Stimulated activated CD8-positive, alpha-beta memory T cell treated with anti-CD3 and anti-CD28 coated beads, Interleukin-12 subunit alpha, Interleukin-12 subunit beta, amount 100 ng/mL, for 24 hours (primary cell): ENCODE measurements around the gene PLEKHG5.
"Not testable (repeated sequence)": the region's sequence is repeated elsewhere in the genome, so short reads cannot be mapped to it uniquely, and the experiment has no call there.

Experiments used
- DNase-seq: peaks from one replicate; pipeline ENCODE4 v3.0.0-alpha.2; 2020; ENCODE audit errors: extremely low read depth

The PLEKHG5 gene

DNA sequence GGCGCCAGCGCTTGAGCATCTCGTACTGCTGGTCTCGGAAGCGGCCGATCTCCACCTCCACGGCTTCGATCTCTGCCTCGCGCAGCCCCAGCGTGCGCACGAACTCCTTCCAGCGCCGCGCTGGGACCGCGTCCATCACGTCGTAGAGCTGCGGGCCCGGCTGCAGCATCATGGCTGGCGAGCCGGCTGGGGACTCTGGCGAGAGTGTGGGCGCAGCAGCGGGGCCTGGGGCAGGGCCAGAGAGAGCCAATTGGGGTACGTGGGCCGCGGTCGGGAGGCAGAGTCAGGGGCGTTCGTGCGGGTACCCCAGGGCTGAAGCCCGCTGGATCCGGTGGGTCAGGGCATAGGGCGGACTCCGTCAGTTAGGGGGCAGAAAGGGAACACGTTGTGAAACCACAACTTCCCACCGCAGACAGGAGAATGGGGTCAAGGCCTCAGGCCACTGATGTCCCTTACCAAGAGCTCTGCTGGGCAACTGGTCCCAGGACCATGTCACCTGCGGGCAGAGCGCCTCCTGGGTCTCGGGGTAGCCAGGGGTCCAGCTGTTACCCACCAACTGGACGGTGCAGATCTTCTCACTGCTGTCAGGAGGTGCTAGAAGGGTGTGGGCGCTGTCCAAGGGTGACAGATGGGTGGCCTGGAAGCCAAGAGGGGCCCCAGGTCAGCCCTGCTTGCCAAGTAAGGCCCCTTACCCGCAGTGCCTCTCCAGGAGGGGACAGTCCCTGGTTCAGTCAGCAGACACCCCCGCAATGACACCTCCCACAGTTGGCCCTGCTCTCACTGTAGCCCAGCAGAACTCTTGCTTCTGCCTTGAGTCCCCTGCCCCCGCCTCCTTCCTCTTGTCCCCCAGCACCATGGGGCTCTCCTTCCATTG lies 29.7 kb downstream of the PLEKHG5 start:
- no peak for DNase-seq

DNA sequence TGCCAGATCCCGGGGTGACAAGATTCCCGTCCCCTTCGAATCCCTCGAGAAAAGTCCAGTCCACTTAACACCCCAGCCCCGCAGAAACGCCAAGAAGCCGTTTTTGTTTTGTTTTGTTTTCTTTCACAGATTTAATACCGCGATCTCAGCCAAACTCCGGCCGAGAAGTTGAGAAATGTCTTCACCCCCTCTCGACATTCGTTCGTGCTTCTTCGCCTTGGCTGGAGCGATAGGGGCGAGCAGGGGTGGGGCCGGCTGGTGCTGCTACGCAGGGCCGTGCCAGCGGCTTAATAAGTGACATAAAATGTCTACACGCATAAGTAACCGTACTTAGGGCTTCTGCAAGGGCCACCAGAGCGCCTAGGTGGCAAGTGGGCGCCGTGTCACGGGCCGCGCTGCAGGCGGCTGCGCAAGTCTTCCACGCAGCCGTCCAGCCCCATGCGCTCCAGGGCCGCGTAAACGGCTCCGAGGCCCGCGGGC lies 30.4 kb downstream of the PLEKHG5 start:
- no peak for DNase-seq

DNA sequence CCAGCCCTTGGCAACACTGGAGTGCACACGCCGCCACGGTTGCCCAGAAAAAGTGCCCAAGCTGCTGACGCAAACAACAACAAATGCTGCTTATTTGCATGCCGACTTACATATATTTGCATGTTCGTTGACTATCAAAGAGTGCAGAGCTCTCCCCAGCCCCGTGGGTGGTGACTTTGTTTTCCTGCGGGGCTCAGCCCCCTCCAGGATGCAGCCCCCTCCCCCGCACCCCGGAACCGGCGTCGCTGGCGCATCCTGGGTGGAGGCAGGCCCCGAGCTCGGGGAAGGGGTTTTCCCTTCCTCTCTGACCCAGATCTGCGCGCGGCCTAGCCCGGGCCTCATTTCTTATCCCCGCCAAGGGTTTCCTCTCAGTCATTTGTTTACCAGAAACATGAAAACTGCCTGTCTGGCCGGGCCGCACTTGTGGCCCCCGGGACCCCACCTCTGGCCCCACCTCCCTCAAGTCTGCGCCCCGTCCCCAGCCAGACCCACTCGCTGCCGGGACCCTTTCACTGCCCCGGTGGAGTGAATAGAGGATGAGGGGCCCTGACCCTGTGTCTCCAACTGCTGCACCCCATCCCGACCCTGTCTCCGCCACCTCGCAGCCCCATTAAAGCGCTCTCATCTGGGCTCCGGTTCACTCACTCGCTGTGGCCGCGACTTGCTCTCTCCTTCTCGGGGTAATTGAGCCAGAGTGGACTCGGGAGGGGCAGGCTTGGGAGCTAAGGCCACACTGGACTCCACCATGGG lies 31.0 kb downstream of the PLEKHG5 start:
- DNase-seq = peak; percentile 60

DNA sequence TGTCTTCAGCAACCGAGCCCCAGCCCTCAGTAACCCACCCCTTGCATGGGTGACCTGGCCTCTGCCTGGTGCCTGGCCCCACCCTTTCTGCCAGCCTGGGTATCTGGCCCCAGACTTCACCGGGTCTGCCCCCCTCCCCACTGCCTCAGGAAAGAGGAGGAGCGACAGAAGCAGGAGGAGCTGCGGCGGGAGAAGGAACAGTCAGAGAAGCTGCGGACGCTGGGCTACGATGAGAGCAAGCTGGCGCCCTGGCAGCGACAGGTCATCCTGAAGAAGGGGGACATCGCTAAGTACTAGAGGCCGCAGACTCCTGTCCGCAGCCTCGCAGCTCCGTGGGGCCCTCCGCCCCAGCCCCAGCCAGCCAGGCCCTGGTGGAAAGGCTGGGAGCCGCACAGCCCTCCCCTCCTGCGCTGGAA lies 31.6 kb downstream of the PLEKHG5 start:
- no peak for DNase-seq

DNA sequence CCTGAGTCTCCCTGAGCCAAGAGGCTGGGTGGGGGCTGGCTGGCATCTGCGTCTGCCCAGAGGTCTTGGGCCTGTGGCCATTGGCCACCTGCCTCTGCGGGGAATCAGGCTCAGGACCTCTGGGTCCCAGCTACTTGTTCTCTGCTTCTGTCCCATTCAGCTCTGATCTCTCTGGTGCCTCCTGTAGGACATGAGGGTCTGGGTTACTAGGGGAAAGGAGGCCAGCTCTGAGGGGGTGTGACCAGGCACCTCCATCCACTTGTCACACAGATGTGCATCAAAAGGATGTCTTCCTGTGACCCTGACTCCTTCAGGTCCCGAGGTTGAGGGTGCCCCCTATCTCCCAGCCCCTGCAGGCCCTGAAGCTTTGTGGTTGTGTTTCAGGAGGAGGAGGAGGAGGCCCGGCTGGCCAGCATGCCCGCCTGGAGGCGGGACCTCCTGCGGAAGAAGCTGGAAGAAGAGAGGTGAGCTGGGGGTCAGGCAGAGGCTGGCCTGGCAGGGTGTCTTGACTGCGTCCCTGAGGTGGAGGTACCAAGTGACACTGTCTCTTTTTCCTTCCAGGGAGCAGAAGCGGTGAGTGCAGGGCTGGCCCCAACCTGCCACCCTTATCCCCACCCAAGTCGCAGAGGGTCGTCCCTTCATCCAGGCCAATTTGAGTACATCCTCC lies 34.5 kb downstream of the PLEKHG5 start:
- no peak for DNase-seq

DNA sequence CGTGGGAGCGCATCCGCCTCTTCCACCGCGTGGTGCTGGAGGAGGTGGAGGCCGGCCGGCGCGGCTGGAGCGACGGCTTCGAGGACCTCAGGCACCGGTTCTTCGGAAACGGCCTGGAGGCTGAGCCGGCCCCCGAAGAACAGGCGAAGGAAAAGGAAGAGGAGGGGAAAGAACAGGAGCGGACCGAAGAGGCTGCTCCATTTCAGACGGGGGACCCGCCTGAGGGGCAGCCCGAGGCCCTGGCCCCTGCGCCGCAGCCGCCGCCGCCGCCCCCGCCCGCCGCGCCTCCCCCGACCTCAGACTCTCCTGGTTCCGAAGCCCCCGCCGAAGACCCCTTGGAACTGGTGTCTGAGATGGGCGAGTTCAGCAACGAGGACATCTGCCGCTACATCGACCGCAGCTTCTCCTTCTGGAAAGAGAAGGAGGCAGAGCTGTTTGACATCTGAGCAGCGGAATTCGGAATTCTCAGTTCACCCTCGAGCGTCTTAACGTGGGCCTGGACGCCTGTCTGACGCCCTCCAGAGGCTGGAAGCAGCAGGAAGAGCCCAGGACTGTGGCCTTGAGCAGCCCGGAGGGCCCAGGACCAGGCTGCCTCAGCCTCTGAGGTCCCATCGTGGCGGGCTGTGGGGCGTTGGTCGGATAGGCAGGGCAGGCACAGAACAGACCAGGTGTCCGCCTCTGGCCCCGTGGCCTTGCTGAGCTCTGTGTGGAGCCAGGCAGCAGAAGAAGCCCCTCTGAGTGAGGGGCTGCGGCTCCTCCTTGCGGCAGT lies 35.5 kb downstream of the PLEKHG5 start:
- DNase-seq = not testable (repeated sequence)

DNA sequence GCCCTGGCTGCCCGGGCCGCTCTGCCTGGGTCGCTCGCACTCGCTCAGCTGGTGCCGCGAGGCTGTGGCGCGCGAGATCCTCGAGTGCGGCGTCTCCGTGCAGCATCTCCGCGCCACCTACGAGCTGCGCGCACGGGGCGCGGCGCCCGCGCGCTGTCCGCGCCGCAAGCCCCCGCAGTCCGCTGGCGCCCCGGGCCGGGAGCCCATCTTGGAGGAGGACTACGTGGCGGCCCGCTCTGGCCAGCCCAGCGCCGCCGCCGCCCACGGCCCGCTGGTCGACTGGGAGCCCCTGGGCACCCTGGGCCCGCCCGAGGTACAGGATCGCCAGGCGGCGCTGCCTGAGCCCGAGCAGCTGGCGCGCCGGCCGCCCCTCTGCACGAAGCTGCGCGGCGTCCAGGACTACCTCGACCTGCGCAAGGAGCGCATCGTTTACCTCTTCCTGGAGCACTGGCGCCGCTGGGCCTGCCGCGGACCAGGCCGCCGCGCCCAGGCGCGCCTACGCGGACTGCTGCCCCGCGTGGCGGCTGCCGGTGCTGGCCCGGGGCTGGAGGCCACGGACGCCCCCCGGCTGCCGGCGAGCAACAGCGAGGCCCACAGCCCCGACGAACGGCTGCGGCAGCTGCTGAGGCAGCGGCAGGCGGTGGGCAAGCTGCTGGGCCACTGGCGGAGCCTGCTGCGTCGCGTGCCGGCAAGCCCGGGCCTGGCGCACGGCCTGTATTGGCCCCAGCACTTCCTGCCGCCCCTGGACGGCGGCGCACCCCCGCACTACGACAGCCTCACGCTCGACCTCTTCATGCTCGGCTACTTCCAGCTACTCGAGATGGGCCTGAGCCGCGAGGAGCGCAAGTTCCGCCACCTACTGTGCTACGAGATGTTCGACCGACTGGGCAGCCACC lies 36.4 kb downstream of the PLEKHG5 start:
- DNase-seq = no peak

DNA sequence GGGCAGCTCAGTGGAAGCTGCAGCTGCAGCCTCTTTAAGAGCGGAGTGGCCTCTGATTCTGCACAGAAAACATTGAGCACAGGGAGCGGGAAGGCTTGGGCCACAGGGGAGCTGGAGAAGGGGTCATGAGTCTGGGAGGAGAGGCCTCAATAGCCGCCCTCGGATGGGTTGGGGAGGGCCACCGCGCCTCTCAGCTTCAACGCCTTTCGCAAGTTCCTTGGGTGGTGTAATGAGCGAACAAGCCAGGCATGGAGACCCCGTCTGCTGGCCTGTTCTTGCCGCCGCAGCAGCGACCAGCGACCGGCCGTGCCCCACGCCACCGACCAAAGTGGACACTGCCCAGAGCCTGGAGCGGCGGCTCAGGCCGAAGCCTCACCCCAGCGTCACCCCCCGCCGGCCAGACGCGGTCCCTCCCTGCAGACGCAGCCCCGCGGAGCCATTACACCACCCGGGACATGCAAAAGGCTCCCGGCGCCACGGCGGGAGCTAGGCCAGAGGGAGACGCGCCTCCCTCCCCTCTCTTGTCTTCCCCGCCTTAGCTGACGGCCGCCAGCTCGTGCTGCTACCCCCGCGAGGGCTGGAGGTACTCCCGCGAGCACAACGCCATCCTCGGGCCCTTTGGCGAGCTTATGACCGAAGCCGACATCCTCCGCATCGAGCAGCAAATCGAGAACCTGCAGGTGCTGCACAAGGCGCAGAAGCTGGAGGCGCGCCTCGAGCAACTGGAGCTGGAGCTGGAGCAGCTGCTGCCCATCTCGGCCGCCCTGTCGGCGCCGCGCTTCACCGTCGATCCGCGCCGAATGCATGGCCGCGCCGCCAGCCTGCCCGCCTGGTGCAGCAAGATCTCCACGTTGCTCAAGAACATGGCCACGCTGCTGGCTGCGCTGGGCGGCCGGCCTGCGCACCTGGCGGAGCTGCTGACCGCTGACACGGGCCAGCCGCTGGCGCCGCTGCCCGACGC lies 37.3 kb downstream of the PLEKHG5 start:
- not testable (repeated sequence) for DNase-seq

DNA sequence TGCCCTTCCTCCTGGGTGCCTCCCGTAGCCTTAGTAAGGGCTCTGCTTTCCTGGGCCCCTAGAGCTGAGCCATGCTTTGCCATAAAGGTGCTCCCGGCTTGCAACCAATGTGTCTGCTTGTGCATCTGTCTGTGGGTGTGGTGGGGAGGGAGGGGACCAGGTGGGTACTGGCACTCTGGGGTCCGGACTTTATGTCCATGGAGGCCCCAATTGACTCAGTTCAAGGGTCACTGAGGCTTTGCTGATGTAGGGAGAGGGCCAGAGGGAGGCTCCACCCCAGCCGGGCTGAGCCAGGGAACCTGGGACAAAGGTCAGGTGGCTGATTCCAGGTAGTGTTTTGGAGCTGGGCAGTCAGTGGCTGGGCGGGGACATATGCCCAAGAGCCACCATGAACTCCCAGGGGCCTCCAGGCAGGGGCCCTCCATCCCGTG lies 40.5 kb downstream of the PLEKHG5 start:
- DNase-seq = no peak

DNA sequence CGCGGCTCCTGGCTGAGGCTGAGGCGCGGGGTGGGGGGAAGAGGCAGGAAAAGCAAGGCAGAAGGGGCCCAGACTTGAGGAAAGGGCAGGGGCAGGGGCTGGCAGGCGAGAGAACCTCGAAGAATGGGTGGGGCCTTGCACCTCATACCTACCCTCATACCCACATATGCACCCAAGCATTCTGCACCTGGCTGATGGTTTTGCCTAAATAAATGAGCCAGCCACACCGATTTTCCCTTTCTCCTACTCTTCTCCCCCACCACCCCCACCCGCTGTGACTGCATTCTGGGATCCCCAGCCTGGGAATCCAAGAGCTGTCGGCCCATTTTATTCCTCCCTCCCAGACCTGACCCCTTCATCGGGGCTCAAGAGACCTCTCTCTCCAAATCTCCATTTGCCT lies 41.0 kb downstream of the PLEKHG5 start:
- not testable (repeated sequence) for DNase-seq

DNA sequence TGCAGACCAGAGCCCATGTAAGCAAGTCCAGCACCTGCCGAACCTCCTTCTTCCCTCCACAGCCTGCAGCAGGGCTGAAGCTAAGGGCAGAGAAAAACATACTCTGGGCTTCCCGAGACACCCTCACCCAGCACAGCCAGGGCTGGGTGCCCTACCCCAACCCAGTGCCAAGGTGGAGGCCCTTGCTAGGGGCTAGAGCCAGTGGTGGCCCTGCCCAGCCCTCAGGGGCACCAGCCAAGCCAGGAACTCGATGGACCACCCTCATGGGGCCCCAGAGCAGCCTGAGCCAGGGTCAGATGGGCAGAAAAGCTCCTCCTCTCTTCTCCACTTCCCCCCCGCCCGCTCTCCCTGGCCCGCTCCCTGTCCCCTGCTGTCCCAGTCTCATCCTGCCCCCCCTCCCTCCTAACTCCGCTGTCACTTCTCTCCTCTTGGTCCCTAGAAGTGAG lies 41.4 kb downstream of the PLEKHG5 start:
- DNase-seq = no peak

DNA sequence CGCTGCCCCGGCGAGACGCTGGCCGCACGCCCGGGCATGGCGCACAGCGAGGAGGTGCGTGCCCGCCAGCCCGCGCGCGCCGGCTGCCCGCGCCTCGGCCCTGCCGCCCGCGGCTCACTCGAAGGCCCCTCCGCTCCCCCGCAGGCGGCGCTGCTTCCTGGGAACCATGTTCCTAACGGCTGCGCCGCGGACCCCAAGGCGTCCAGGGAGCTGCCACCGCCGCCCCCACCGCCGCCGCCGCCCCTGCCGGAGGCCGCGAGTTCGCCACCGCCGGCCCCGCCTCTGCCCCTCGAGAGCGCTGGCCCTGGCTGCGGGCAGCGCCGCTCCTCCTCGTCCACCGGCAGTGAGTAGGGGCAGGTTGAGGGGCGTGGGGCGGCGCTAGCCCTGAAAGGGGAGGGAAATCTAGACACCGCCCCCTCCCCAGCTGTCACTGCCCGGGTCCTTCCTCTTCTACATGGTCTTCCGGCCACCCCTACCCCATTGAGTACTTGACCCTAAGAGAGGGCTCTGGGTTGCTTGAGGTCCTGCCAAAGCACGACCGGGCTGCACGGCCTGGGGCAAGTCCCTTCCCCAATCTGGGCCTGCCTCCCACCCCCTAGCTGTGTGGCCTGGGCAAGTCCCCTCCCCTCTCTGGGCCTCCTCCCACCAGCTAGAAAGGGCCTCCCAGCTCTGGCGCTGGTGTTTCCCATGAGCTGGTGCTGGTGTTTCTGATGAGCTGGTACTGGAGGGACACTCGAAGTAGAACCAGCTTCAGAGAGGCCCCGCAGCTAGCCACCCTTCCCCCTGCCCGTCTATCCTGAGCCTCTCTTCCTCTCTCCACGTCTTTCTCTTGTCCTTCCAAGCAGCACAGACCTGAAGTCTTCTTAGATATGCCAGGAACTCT lies 42.5 kb downstream of the PLEKHG5 start:
- no peak for DNase-seq

DNA sequence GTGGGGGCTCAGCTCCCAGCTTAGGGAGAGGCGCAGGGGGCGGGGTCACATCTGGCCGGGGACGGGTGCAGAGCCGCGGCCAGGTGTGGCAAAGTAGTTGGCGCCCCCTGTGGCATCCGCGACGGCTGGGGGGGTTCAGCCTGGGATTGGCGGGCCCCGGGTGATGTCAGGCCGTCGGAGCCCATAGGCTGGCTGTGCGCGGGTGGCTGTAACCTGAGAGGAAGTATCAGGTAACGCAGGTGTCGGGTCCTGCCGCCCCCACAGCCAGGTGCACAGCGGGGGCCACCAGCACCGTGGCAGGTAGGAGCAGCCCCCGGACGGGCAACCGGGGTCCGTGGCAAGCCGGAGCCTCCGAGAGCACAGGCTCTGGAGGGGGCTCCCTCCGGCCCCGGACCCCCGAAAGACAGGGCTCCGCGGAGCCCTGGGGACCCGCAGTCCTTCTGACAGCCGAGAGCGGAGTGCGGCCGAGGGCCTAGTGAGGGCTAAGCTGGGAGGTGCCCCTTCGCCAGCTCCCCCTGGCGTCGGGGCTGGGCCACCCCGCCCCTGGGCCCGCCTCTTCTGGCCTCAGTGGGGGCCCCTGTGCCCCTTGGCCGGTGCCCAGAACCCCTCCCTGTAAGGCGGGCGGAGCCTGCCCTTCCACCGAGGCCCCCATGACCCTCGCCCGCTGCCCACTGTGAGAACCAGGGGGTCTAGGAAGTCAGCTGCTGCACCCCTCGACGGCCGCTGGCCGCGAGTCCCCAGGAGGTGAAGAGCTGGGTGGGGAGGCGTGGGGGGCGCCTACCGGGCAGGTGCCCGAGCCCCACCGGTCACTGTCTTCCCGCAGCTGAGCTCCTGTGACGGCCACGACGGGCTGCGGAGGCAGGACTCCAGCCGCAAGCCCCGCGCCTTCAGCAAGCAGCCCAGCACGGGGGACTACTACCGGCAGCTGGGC lies 43.4 kb downstream of the PLEKHG5 start:
- no peak for DNase-seq

DNA sequence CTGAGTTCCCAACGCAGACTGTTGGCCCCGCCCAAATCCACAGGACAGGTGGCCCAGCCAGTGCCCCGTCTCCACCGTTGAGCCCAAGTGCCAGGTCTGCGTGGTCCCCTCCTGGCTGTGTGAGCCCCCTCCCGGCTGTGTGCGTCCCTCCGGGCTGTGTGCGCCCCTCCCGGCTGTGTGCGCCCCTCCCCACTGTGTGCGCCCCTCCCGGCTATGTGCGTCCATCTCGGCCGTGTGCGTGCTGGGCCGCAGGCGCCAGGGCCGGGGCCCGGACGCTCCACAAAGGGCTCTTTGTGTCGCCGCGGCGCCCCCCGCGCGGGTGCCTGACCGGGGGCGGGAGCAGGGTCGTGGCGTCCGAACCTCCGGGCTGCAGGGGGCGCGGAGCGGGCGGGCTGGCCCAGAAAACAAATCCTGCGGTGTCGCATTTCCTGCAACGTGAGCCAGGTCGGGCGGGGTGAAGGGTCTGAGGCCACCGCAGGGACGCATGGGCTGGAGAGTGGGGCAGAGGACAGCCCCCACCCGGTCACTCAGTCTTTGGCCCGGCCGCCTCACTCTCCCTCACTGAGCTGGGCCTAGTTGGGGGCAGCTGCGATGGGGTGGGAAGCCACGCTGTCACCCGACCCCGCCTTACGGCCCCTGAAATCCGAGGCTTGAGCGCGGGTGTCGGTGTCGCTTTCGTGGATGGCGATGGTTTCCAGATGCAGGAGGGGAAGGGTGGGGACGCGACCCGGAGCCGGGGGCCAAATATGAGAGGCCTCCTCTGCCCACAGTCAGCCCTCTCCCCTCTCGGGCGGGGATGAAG lies 44.2 kb downstream of the PLEKHG5 start:
- no peak for DNase-seq

DNA sequence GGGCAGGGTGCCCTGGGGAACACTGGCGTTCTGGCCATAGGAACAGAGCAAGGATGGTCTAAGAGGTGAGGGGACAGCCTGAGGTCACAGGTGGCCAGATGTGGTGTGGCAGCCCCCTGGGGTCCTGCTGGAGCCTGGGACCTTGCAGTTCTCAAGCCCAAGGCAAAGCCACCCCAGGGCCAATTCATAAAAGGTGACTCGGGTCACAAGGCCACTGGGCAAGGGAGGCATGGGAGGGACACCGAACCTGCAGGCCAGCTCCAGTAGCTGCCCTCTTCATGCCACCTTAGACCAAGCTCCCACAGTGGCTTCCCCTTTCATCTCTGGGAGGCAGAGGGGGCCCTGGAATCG lies 44.8 kb downstream of the PLEKHG5 start:
- DNase-seq = no peak

DNA sequence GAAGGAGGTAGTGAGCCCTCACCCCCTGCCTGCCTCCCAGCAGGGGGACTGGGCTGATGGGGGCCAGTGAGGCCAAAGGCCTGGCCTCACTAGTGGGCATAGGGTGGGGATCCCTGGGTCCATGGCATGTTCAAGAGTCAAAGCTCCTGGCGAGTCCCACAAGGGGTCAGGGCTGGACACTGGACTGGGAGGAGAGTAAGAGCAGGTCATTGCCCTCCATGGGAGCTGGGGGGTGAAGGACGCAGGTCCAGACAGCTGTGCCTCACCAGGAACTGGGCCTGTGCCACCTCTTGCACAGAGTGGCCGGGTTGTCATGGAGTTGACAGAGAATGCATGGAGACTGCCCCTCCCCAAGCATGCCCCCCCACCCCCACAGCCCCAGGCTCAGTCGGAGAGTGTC lies 45.5 kb downstream of the PLEKHG5 start:
- not testable (repeated sequence) for DNase-seq
